AG09319 (cell line): Measurements from ENCODE around the gene CFAP97D2.

Source experiments
- DNase-seq: peaks from one replicate; pipeline ENCODE4 v3.0.0-alpha.2; 2010; ENCODE audit warnings: low read depth; ENCODE audit errors: extremely low read depth
- TF ChIP-seq, protein P1 (sequence below): IDR thresholded peaks from 2 replicates; pipeline ENCODE4 v1.5.1; 2011; ENCODE audit warnings: low read depth, mild to moderate bottlenecking, inconsistent platforms, low read length, moderate library complexity

CFAP97D2 gene

GRCh38 chr13:114134111-114134943, 44.7 kb upstream of the CFAP97D2 start:
- TF ChIP-seq, protein P1, sequence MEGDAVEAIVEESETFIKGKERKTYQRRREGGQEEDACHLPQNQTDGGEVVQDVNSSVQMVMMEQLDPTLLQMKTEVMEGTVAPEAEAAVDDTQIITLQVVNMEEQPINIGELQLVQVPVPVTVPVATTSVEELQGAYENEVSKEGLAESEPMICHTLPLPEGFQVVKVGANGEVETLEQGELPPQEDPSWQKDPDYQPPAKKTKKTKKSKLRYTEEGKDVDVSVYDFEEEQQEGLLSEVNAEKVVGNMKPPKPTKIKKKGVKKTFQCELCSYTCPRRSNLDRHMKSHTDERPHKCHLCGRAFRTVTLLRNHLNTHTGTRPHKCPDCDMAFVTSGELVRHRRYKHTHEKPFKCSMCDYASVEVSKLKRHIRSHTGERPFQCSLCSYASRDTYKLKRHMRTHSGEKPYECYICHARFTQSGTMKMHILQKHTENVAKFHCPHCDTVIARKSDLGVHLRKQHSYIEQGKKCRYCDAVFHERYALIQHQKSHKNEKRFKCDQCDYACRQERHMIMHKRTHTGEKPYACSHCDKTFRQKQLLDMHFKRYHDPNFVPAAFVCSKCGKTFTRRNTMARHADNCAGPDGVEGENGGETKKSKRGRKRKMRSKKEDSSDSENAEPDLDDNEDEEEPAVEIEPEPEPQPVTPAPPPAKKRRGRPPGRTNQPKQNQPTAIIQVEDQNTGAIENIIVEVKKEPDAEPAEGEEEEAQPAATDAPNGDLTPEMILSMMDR = no peak
- DNase-seq = no peak

DNA sequence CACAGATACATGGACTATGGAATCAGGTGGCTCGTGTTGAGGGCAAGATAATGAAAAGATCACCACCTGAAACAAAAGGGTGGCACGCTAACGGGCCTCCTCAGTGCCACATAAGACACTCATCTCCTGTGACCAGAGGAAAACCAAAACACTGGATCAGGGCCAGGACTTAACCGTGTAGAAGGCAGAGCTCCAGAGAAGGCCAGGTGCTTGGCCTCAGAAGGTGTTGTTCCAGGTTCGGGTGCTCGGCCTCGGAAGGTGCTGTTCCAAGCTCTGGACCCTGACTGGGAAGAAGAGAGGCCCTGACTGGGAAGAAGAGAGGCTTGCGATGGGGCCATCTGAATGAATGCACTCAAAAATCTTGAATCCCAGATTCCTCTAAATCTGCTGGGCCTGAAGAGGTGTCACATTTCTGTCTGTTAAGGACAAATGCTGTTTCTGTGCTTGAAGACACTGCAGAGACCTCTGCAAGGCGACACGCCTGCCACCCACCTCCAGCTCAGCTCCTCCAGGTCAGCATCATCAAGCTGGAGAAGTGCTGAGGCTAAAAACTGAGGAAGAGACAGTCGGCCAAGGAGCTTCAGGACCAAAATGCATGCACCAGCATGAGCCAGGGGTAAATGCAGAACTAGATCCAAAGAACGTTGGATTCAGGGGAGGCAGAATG, 44.0 kb upstream of the CFAP97D2 start:
- DNase-seq = no peak
- TF ChIP-seq, protein P1 = no peak

DNA sequence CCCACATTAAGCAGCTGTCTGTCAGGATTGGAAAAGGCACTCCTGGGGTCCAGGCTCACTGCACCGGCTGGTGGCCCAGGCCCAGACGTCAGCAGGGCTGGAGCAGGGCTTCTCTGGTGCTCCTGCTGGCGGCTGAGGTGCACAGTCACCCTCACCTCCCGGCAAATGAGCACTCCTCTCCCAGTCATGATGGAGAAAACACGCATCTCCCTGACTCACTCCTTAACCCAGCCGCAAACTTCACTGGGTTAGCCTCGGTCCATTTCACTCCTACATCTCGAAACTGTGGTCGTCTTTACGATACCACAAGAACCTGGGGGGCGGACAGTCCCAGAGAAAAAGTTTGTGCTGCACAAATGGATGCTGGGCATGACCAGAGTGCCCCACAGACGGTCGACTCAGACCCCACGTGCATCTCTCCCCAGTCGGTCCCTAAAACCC, 43.3 kb upstream of the CFAP97D2 start:
- TF ChIP-seq, protein P1 = no peak
- DNase-seq = no peak

GRCh38 chr13:114136576-114136975, 42.5 kb upstream of the CFAP97D2 start:
- TF ChIP-seq, protein P1 = no peak
- DNase-seq = no peak

DNA sequence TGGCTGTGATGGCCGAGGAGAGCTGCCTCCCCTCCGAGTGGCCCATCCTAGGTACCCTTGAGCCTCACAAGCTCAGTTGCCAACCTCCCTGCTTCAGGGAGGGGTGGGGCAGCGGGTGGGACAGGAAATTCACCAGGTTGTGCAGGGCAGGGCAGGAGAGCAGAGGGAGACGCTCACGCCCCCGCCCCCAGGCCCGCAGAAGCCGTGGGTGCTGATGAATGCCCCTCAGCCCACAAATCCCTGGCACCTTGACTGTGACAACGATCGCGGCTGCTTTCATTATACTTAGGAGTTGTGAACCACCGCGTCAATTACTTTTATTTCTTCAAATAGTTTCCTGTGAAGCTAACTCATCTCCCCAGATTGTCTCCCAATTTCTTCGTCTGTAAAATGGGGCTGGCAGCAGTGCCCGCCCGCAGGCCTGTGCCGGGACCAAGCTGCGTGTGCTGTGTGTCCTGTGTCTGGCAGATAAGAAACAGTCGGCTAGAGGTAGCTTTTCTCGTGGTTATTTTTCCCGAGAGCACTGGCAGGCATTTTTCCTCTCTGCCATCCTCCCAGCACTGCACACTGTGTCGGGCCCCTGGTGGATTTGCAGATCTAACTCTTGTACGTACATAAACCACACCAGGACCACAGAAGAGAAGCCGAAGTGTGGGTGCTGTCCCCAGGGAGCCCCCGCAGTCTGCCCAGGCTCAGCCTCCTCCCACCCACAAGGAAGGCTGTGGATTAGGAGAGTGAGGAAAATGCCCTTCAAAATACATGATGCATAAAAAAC, 38.7 kb upstream of the CFAP97D2 start:
- TF ChIP-seq, protein P1 = no peak
- no peak for DNase-seq

GRCh38 chr13:114140906-114141250, 38.2 kb upstream of the CFAP97D2 start:
- DNase-seq = no peak
- TF ChIP-seq, protein P1 = no peak
